ENCODE data around the gene HSBP1. TPM values are rescaled to one million over a fixed set of nuclear protein-coding genes. Genes with fewer than 3 reads are reported as not detected.

Gene HSBP1
- total and polyA plus RNA-seq, 2 of the 4 experiments (the other 2 are of a cell fraction), result 8.8 to 65.2 TPM

GRCh38 chr16:83771306-83771942, 36.4 kb upstream of the HSBP1 start:
- Histone ChIP-seq H2BK120ac (ENCODE audit: low read depth, low read length) (no peak overlapping the region), H2BK5ac (ENCODE audit: low read depth, low read length, poor library complexity, severe bottlenecking) (no peak overlapping the region), H3K18ac (ENCODE audit: low read depth, low read length) (no peak overlapping the region), H3K23ac (ENCODE audit: low read depth, low read length) (no peak overlapping the region), H4K91ac (ENCODE audit: insufficient read depth, low read depth, low read length) (no peak overlapping the region), H3K4me3 (ENCODE audit: insufficient read depth, low read depth, low read length) (no peak overlapping the region), H3K4me2 (ENCODE audit: low read depth, low read length) (no peak overlapping the region), H2AK5ac (ENCODE audit: low read depth, low read length) (no peak overlapping the region), H3K79me1 (ENCODE audit: low read depth in 1 of 2, low read length in 2 of 2) (no peaks in the 10 kb centered on the region), H4K8ac (ENCODE audit: low read depth in 2 of 2, low read length in 2 of 2) (no peak overlapping the region), H3K9me3 (ENCODE audit: control insufficient read depth, insufficient read depth, low read length) (no peaks in the 10 kb centered on the region), H3K27me3 (ENCODE audit: control insufficient read depth, insufficient read depth, low read length) (no peaks in the 10 kb centered on the region), H2AFZ (replicated peaks; ENCODE audit: low read length, poor library complexity) (no peak overlapping the region), H4K5ac (ENCODE audit: low read depth, low read length) (no peak overlapping the region), H2AK9ac (replicated peaks; ENCODE audit: low read depth, low read length, poor library complexity) (no peak overlapping the region), H3K27ac (ENCODE audit: insufficient read depth, low read length) (no peak overlapping the region), H3K9me1 (ENCODE audit: insufficient read depth, low read length) (no peaks in the 10 kb centered on the region), H2BK15ac (ENCODE audit: low read depth, low read length) (no peak overlapping the region), H3K4ac (ENCODE audit: low read depth, low read length) (no peak overlapping the region), H3K56ac (ENCODE audit: extremely low read depth, insufficient read depth, low read length) (no peak overlapping the region), H3K9ac (ENCODE audit: low read depth, low read length) (no peak overlapping the region), H3K36me3 (ENCODE audit: control insufficient read depth, insufficient read depth, low read length) (no peaks in the 10 kb centered on the region), H4K20me1 (ENCODE audit: insufficient read depth, low read length) (no peaks in the 10 kb centered on the region), H2BK20ac (ENCODE audit: low read depth, low read length) (no peak overlapping the region), H3K14ac (replicated peaks; ENCODE audit: low read depth, low read length) (no peak overlapping the region), H3K4me1 (ENCODE audit: control insufficient read depth, insufficient read depth, low read length) (no peaks in the 10 kb centered on the region)
- ATAC-seq (ENCODE audit: low read depth) (no peak), DNase-seq (no peak)
- dilution Hi-C loops (cut with HindIII; ENCODE audit: low sequenced_read_pairs, unreplicated experiment) (no loop called here), in situ Hi-C loops (cut with MboI; ENCODE audit: low sequenced_read_pairs) (no loop called here), intact Hi-C loops (cut with micrococcal nuclease) (no loop called here)
- no CpG with 5 or more reads among the region's 5 CpGs for WGBS, 2 experiments (ENCODE audit: extremely low coverage in 2 of 2, insufficient read length in 1 of 2)
- no TSS peak for BruUV-seq (replicated peaks)
- ChIA-PET POLR2A (ENCODE audit: unreplicated experiment) (no interaction called here), CTCF (no interaction called here)
- TF ChIP-seq MAFK (IDR thresholded peaks at IDR 0.05; ENCODE audit: low read depth, low read length), result no peak
- no peak for TF ChIP-seq MAZ (IDR thresholded peaks at IDR 0.05; ENCODE audit: borderline replicate concordance, low read depth, low read length)
- TF ChIP-seq, protein P1, sequence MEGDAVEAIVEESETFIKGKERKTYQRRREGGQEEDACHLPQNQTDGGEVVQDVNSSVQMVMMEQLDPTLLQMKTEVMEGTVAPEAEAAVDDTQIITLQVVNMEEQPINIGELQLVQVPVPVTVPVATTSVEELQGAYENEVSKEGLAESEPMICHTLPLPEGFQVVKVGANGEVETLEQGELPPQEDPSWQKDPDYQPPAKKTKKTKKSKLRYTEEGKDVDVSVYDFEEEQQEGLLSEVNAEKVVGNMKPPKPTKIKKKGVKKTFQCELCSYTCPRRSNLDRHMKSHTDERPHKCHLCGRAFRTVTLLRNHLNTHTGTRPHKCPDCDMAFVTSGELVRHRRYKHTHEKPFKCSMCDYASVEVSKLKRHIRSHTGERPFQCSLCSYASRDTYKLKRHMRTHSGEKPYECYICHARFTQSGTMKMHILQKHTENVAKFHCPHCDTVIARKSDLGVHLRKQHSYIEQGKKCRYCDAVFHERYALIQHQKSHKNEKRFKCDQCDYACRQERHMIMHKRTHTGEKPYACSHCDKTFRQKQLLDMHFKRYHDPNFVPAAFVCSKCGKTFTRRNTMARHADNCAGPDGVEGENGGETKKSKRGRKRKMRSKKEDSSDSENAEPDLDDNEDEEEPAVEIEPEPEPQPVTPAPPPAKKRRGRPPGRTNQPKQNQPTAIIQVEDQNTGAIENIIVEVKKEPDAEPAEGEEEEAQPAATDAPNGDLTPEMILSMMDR (conservative IDR thresholded peaks at IDR 0.05; ENCODE audit: low read depth, low read length), result no peak
- no peak for TF ChIP-seq MXI1 (IDR thresholded peaks at IDR 0.05; ENCODE audit: borderline replicate concordance, low read depth, low read length)
- TF ChIP-seq POLR2A (IDR thresholded peaks at IDR 0.05; ENCODE audit: low read depth, low read length), result no peak
- TF ChIP-seq CHD1 (IDR thresholded peaks at IDR 0.05; ENCODE audit: low read depth, low read length), result no peak
- no peak for TF ChIP-seq BHLHE40 (IDR thresholded peaks at IDR 0.05; ENCODE audit: low read depth, low read length)
- TF ChIP-seq RAD21 (IDR thresholded peaks at IDR 0.05; ENCODE audit: low read length), result no peak
- no peak for TF ChIP-seq FOS (IDR thresholded peaks at IDR 0.05; ENCODE audit: low read depth, low read length)
- no peak for TF ChIP-seq CEBPB (IDR thresholded peaks at IDR 0.05; ENCODE audit: low read depth, low read length)
